ENCODE results near the gene ZNF485. TPM values are rescaled to one million over a fixed set of nuclear protein-coding genes. Genes with fewer than 3 reads are reported as not detected.
"Not testable (repeated sequence)": the region's sequence is repeated elsewhere in the genome, so short reads cannot be mapped to it uniquely, and the experiment has no call there.

The ZNF485 gene
- total RNA-seq, 1 donor from 2014 or later: 3.5 TPM

GRCh38 chr10:43595739-43596298, 10.4 kb upstream of the ZNF485 start:
- Histone ChIP-seq H3K27ac (no peak overlapping the region), H3K36me3 (no peaks in the 10 kb centered on the region), H3K4me1 (peaks cover 20% of the 10 kb centered on the region), H3K9me3 (no peaks in the 10 kb centered on the region), H3K4me3 (peak overlapping the region; percentile 46), H3K27me3 (ENCODE audit: low read depth) (no peaks in the 10 kb centered on the region)
- TF ChIP-seq, protein P1, sequence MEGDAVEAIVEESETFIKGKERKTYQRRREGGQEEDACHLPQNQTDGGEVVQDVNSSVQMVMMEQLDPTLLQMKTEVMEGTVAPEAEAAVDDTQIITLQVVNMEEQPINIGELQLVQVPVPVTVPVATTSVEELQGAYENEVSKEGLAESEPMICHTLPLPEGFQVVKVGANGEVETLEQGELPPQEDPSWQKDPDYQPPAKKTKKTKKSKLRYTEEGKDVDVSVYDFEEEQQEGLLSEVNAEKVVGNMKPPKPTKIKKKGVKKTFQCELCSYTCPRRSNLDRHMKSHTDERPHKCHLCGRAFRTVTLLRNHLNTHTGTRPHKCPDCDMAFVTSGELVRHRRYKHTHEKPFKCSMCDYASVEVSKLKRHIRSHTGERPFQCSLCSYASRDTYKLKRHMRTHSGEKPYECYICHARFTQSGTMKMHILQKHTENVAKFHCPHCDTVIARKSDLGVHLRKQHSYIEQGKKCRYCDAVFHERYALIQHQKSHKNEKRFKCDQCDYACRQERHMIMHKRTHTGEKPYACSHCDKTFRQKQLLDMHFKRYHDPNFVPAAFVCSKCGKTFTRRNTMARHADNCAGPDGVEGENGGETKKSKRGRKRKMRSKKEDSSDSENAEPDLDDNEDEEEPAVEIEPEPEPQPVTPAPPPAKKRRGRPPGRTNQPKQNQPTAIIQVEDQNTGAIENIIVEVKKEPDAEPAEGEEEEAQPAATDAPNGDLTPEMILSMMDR (IDR thresholded peaks at IDR 0.05): no peak
- DNase-seq (no peak), ATAC-seq (peak in 1 of 2 donors; percentile 29)
- intact Hi-C loops (cut with DNase I): no loop called here

DNA sequence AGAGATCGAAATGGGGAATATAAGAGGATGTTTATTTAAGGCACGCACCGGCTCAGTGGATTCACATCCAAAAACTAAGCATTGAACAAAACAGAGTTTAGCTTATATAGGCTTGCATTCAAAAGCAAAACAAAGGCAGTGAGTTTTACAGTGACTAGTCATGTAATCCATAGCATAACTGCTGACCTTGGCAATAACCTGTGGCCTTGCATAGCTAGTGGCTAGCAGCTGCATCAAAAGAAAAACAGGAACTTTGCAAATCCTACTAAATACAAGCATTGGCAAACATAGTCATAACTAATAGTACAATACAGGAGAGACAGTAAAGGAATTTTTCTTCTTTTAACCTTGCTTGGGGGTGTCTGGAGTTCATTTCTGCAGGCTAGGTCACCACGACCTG, 9.7 kb upstream of the ZNF485 start:
- intact Hi-C loops (cut with DNase I): no loop called here
- TF ChIP-seq, protein P1 (IDR thresholded peaks at IDR 0.05): no peak
- Histone ChIP-seq H3K9me3 (no peaks in the 10 kb centered on the region), H3K36me3 (no peaks in the 10 kb centered on the region), H3K27ac (no peak overlapping the region), H3K4me1 (peaks cover 20% of the 10 kb centered on the region), H3K4me3 (no peak overlapping the region), H3K27me3 (ENCODE audit: low read depth) (no peaks in the 10 kb centered on the region)
- ATAC-seq: no peak
- no peak for DNase-seq

DNA sequence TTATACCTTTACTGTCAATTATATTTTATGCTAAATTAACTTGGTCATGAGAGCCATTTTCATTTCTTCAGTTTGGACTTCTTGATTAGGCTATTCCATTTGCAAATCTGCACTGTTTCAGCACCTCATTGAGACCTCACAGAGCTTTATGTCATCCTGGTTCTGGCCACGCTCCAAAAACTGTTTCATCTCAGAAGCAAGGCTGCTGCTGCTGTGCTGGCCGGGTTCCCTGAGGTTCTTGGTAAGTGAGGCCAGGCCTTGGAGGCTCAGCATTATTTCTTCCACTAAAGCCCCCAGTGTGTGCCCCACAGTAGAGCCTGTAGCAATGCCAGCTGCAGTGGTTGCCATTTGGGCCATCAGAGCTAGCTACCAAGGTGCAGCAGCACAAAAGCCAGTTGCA, 7.8 kb upstream of the ZNF485 start:
- intact Hi-C loops (cut with DNase I): no loop called here
- Histone ChIP-seq H3K4me1 (peaks cover 20% of the 10 kb centered on the region), H3K9me3 (no peaks in the 10 kb centered on the region), H3K27ac (no peak overlapping the region), H3K36me3 (no peaks in the 10 kb centered on the region), H3K4me3 (no peak overlapping the region), H3K27me3 (ENCODE audit: low read depth) (no peaks in the 10 kb centered on the region)
- ATAC-seq (no peak), DNase-seq (no peak)
- TF ChIP-seq, protein P1 (IDR thresholded peaks at IDR 0.05): no peak

DNA sequence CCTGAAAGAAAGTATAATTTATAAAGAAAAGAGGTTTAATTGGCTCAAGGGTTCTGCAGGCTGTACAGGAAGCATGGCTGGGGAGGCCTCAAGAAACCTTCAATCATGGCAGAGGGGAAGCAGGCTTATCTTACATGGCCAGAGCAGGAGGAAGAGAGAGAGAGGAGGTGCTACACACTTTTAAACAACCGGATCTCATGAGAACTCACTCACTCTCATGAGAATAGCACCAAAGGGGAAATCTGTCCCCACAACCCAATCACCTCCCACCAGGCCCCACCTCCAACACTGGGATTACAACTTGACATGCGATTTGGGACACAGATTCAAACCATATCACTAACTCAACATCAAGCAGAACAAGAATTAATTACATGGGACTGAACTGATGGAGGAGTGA, 6.9 kb upstream of the ZNF485 start:
- Histone ChIP-seq H3K27ac (no peak overlapping the region), H3K4me3 (no peak overlapping the region), H3K9me3 (no peaks in the 10 kb centered on the region), H3K27me3 (ENCODE audit: low read depth) (no peaks in the 10 kb centered on the region), H3K4me1 (peaks cover 20% of the 10 kb centered on the region), H3K36me3 (no peaks in the 10 kb centered on the region)
- ATAC-seq (no peak), DNase-seq (no peak)
- intact Hi-C loops (cut with DNase I): no loop called here
- TF ChIP-seq, protein P1 (IDR thresholded peaks at IDR 0.05): no peak

DNA sequence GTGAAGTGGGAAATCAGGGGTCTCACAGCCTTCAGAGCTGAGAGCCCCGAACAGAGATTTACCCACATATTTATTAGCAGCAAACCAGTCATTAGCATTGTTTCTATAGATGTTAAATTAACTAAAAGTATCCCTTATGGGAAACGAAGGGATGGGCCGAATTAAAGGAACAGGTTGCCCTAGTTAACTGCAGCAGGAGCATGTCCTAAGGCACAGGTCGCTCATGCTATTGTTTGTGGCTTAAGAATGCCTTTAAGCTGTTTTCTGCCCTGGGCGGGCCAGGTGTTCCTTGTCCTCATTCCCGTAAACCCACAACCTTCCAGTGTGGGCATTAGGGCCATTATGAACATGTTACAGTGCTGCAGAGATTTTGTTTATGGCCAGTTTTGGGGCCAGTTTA, 4.7 kb upstream of the ZNF485 start:
- DNase-seq; H3K27me3 ChIP-seq (ENCODE audit: low read depth); H3K9me3 ChIP-seq; H3K36me3 ChIP-seq; H3K4me1 ChIP-seq; H3K27ac ChIP-seq; intact Hi-C loops (cut with DNase I); H3K4me3 ChIP-seq; ATAC-seq: not testable (repeated sequence)

GRCh38 chr10:43605850-43606322, 352 bp upstream of the ZNF485 start:
- H3K27me3 ChIP-seq (ENCODE audit: low read depth): no peaks in the 10 kb centered on the region
- intact Hi-C loops (cut with DNase I): no loop called here
- no peaks in the 10 kb centered on the region for H3K9me3 ChIP-seq
- peak overlapping the region; percentile 78 for H3K27ac ChIP-seq
- H3K4me1 ChIP-seq: no peaks in the 10 kb centered on the region
- peak; percentile 7 to 13 for ATAC-seq
- no peak for DNase-seq
- H3K4me3 ChIP-seq: peak overlapping the region; percentile 82
- H3K36me3 ChIP-seq: peaks cover 6% of the 10 kb centered on the region
- TF ChIP-seq, protein P1 (IDR thresholded peaks at IDR 0.05): no peak
